HepG2 (cell line): ENCODE measurements around the gene TLL2. TPM values are rescaled to one million over a fixed set of nuclear protein-coding genes. Genes with fewer than 3 reads are reported as not detected.
A peak's percentile ranks its signal among the peaks of the same experiment; 100 is the strongest.

Experiments
- GLI4 ChIP-seq: sonication (generic); formaldehyde crosslinking; IDR thresholded peaks from 2 replicates; pipeline ENCODE4 v1.5.1; 2020; ENCODE audit warnings: missing genetic modification reagents, mild to moderate bottlenecking, moderate library complexity, borderline replicate concordance
- KDM4B ChIP-seq: sonication (generic); formaldehyde crosslinking; IDR thresholded peaks from 2 replicates; pipeline ENCODE4 v1.4.0; 2020; ENCODE audit warnings: missing genetic modification reagents
- MAF1 ChIP-seq: sonication (generic); formaldehyde crosslinking; IDR thresholded peaks from 2 replicates; pipeline ENCODE4 v1.5.0; 2020; ENCODE audit warnings: missing genetic modification reagents, borderline replicate concordance
- NAIF1 ChIP-seq: sonication (generic); formaldehyde crosslinking; IDR thresholded peaks from 2 replicates; pipeline ENCODE4 v1.5.0; 2020; ENCODE audit warnings: mild to moderate bottlenecking, missing genetic modification reagents, borderline replicate concordance
- NFIB ChIP-seq: sonication (generic); formaldehyde crosslinking; IDR thresholded peaks from 2 replicates; pipeline ENCODE4 v1.9.0; 2021; ENCODE audit warnings: missing genetic modification reagents, mild to moderate bottlenecking, borderline replicate concordance
- NFYC ChIP-seq: IDR thresholded peaks from 2 replicates; pipeline ENCODE4 v1.6.1; 2016; ENCODE audit warnings: missing genetic modification reagents, missing compliant biosample characterization
- REXO4 ChIP-seq: sonication (generic); formaldehyde crosslinking; IDR thresholded peaks from 2 replicates; pipeline ENCODE4 v1.8.0; 2022; ENCODE audit warnings: missing genetic modification reagents, mild to moderate bottlenecking, borderline replicate concordance
- XRCC5 ChIP-seq: fragments of 200-400 bp; formaldehyde crosslinking; optimal IDR thresholded peaks from 2 replicates; pipeline ENCODE3; 2017; ENCODE audit warnings: mild to moderate bottlenecking, low read length
- ZNF17 ChIP-seq: sonication (generic); formaldehyde crosslinking; IDR thresholded peaks from 2 replicates; pipeline ENCODE4 v1.5.0; 2020; ENCODE audit warnings: mild to moderate bottlenecking, missing genetic modification reagents
- ZNF225 ChIP-seq: sonication (generic); formaldehyde crosslinking; IDR thresholded peaks from 2 replicates; pipeline ENCODE4 v1.4.0; 2020; ENCODE audit warnings: mild to moderate bottlenecking, missing genetic modification reagents
- ZNF263 ChIP-seq: sonication (generic); formaldehyde crosslinking; IDR thresholded peaks from 2 replicates; pipeline ENCODE4 v1.4.0; 2020; ENCODE audit warnings: missing genetic modification reagents
- ZNF30 ChIP-seq: sonication (generic); formaldehyde crosslinking; IDR thresholded peaks from 2 replicates; pipeline ENCODE4 v1.5.0; 2020; ENCODE audit warnings: mild to moderate bottlenecking, missing genetic modification reagents
- ZNF430 ChIP-seq: sonication (generic); formaldehyde crosslinking; IDR thresholded peaks from 2 replicates; pipeline ENCODE4 v1.9.0; 2021; ENCODE audit warnings: mild to moderate bottlenecking, missing genetic modification reagents
- ZNF468 ChIP-seq: sonication (generic); formaldehyde crosslinking; IDR thresholded peaks from 2 replicates; pipeline ENCODE4 v1.8.0; 2022; ENCODE audit warnings: mild to moderate bottlenecking, moderate library complexity, missing genetic modification reagents
- ZNF556 ChIP-seq: sonication (generic); formaldehyde crosslinking; IDR thresholded peaks from 2 replicates; pipeline ENCODE4 v1.4.0; 2020; ENCODE audit warnings: mild to moderate bottlenecking, missing genetic modification reagents, borderline replicate concordance
- polyA plus RNA-seq, 8 experiments: library from polyadenylated mRNA; depleted of rRNA in 3 of 8; stranded (reverse) in 7 of 8; unstranded in 1 of 8; fragments of >200 nt; fragmentation: Illumina TruSeq in 4 of 8; extraction: Trizol in 4 of 8; gene quantifications; 2 replicates each; pipeline versions ENCODE4 v1.2.1 to v1.2.3, GENCODE V29; 2011 to 2016; ENCODE audit warnings: low read depth in 4 of 8, missing spikeins in 1 of 8, mixed read lengths in 1 of 8; ENCODE audit not compliant: insufficient read depth in 1 of 8
- total RNA-seq, 5 experiments: library from RNA; depleted of rRNA; stranded (reverse); fragments of >200 nt; fragmentation: Illumina TruSeq; extraction: Trizol; gene quantifications; 2 replicates each; pipeline ENCODE4 v1.2.3, GENCODE V29; 2016; ENCODE audit warnings: low read depth in 1 of 5
- TF ChIP-seq, protein P1 (sequence below): sonication (generic); formaldehyde crosslinking; IDR thresholded peaks from 2 replicates; pipeline ENCODE4 v1.4.0; 2020; ENCODE audit warnings: missing genetic modification reagents, borderline replicate concordance
- TF ChIP-seq, protein P2 (sequence below): sonication (generic); formaldehyde crosslinking; IDR thresholded peaks from 2 replicates; pipeline ENCODE4 v1.4.0; 2020; ENCODE audit warnings: missing genetic modification reagents, borderline replicate concordance
- TF ChIP-seq, protein P3 (sequence below): sonication (generic); formaldehyde crosslinking; IDR thresholded peaks from 2 replicates; pipeline ENCODE4 v1.8.0; 2022; ENCODE audit warnings: mild to moderate bottlenecking, missing genetic modification reagents, borderline replicate concordance

The TLL2 gene
- total and polyA plus RNA-seq, 2 of the 13 experiments (the other 11 are each of a cell fraction or from before 2014, with no cell fraction given), result 0.09 TPM; not detected in 1

- TF ChIP-seq, protein P1, sequence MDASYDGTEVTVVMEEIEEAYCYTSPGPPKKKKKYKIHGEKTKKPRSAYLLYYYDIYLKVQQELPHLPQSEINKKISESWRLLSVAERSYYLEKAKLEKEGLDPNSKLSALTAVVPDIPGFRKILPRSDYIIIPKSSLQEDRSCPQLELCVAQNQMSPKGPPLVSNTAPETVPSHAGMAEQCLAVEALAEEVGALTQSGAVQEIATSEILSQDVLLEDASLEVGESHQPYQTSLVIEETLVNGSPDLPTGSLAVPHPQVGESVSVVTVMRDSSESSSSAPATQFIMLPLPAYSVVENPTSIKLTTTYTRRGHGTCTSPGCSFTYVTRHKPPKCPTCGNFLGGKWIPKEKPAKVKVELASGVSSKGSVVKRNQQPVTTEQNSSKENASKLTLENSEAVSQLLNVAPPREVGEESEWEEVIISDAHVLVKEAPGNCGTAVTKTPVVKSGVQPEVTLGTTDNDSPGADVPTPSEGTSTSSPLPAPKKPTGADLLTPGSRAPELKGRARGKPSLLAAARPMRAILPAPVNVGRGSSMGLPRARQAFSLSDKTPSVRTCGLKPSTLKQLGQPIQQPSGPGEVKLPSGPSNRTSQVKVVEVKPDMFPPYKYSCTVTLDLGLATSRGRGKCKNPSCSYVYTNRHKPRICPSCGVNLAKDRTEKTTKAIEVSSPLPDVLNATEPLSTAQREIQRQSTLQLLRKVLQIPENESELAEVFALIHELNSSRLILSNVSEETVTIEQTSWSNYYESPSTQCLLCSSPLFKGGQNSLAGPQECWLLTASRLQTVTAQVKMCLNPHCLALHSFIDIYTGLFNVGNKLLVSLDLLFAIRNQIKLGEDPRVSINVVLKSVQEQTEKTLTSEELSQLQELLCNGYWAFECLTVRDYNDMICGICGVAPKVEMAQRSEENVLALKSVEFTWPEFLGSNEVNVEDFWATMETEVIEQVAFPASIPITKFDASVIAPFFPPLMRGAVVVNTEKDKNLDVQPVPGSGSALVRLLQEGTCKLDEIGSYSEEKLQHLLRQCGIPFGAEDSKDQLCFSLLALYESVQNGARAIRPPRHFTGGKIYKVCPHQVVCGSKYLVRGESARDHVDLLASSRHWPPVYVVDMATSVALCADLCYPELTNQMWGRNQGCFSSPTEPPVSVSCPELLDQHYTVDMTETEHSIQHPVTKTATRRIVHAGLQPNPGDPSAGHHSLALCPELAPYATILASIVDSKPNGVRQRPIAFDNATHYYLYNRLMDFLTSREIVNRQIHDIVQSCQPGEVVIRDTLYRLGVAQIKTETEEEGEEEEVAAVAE (CRISPR knock-in tag), result peak; percentile 44; the same call in 1 of the 2 replicates
- TF ChIP-seq, protein P2, sequence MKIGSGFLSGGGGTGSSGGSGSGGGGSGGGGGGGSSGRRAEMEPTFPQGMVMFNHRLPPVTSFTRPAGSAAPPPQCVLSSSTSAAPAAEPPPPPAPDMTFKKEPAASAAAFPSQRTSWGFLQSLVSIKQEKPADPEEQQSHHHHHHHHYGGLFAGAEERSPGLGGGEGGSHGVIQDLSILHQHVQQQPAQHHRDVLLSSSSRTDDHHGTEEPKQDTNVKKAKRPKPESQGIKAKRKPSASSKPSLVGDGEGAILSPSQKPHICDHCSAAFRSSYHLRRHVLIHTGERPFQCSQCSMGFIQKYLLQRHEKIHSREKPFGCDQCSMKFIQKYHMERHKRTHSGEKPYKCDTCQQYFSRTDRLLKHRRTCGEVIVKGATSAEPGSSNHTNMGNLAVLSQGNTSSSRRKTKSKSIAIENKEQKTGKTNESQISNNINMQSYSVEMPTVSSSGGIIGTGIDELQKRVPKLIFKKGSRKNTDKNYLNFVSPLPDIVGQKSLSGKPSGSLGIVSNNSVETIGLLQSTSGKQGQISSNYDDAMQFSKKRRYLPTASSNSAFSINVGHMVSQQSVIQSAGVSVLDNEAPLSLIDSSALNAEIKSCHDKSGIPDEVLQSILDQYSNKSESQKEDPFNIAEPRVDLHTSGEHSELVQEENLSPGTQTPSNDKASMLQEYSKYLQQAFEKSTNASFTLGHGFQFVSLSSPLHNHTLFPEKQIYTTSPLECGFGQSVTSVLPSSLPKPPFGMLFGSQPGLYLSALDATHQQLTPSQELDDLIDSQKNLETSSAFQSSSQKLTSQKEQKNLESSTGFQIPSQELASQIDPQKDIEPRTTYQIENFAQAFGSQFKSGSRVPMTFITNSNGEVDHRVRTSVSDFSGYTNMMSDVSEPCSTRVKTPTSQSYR (CRISPR knock-in tag), result no peak
- TF ChIP-seq ZNF430 (CRISPR knock-in tag) (no peak), XRCC5 (peak; percentile 60), ZNF263 (peak; percentile 51), GLI4 (CRISPR knock-in tag) (no peak), ZNF225 (CRISPR knock-in tag) (no peak), ZNF468 (CRISPR knock-in tag) (no peak), KDM4B (CRISPR knock-in tag) (0 out of 2 replicates have a peak, but pooled peaks have one; percentile 22), NFYC (CRISPR knock-in tag) (peak; percentile 79), NAIF1 (no peak), REXO4 (CRISPR knock-in tag) (no peak), ZNF556 (CRISPR knock-in tag) (0 out of 2 replicates have a peak, but pooled peaks have one; percentile 62), NFIB (no peak), ZNF30 (CRISPR knock-in tag) (no peak), MAF1 (CRISPR knock-in tag) (no peak), ZNF17 (CRISPR knock-in tag) (no peak)
- TF ChIP-seq, protein P3, sequence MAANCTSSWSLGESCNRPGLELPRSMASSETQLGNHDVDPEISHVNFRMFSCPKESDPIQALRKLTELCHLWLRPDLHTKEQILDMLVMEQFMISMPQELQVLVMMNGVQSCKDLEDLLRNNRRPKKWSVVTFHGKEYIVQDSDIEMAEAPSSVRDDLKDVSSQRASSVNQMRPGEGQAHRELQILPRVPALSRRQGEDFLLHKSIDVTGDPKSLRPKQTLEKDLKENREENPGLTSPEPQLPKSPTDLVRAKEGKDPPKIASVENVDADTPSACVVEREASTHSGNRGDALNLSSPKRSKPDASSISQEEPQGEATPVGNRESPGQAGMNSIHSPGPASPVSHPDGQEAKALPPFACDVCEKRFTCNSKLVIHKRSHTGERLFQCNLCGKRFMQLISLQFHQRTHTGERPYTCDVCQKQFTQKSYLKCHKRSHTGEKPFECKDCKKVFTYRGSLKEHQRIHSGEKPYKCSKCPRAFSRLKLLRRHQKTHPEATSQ (CRISPR knock-in tag), result no peak
These were observed at the start of gene TLL2 (continued) for GRCh38 chr10:96513698-96514561.
